Tibial artery (tissue), 4 donors: ENCODE data around the gene RPL32.

Source experiments
- DNase-seq, 2 donors: peaks; one replicate each; pipeline ENCODE4 v3.0.0-alpha.2; 2019
- H3K27ac ChIP-seq, 2 donors: fragments of 200-600 bp; sonication (generic) in 1 of 2; 1 replicate in 1 of 2; 2 replicates in 1 of 2; pipeline ENCODE4 v1.5.1; 2018 to 2019; ENCODE audit warnings: mild to moderate bottlenecking in 1 of 2
- H3K27me3 ChIP-seq, 2 donors: fragments of 200-600 bp; sonication (generic) in 1 of 2; one replicate each; pipeline versions ENCODE4 v1.5.1 to v1.6.0; 2016 to 2019
- H3K36me3 ChIP-seq, 3 donors: fragments of 200-600 bp; sonication (generic) in 2 of 3; one replicate each; pipeline ENCODE4 v1.5.1; 2016 to 2019; ENCODE audit warnings: mild to moderate bottlenecking in 2 of 3
- H3K4me1 ChIP-seq, 4 donors: fragments of 200-600 bp; sonication (generic) in 2 of 4; 1 replicate in 3 of 4; 2 replicates in 1 of 4; pipeline ENCODE4 v1.5.1; 2016 to 2019
- H3K4me3 ChIP-seq, 2 donors: fragments of 200-600 bp; sonication (generic) in 1 of 2; 1 replicate in 1 of 2; 2 replicates in 1 of 2; pipeline ENCODE4 v1.5.1; 2018 to 2019; ENCODE audit warnings: mild to moderate bottlenecking in 2 of 2
- H3K9me3 ChIP-seq, 3 donors: fragments of 200-600 bp; sonication (generic) in 1 of 3; one replicate each; pipeline ENCODE4 v1.5.1; 2016 to 2019
- intact Hi-C: fragments of 100-400 bp; cut with DNase I; formaldehyde crosslinking; loops from one replicate; pipeline ENCODE4 v1.15.0; 2023; ENCODE audit warnings: low total_unique reads
- TF ChIP-seq, protein P1 (sequence below), 2 experiments: fragments of 200-600 bp in 1 of 2; fragments of 450-650 bp in 1 of 2; IDR thresholded peaks; one replicate each; pipeline ENCODE4 v1.5.1; 2017 to 2019; ENCODE audit warnings: antibody characterized with exemption in 2 of 2, mild to moderate bottlenecking in 1 of 2, moderate library complexity in 1 of 2

The RPL32 gene

DNA sequence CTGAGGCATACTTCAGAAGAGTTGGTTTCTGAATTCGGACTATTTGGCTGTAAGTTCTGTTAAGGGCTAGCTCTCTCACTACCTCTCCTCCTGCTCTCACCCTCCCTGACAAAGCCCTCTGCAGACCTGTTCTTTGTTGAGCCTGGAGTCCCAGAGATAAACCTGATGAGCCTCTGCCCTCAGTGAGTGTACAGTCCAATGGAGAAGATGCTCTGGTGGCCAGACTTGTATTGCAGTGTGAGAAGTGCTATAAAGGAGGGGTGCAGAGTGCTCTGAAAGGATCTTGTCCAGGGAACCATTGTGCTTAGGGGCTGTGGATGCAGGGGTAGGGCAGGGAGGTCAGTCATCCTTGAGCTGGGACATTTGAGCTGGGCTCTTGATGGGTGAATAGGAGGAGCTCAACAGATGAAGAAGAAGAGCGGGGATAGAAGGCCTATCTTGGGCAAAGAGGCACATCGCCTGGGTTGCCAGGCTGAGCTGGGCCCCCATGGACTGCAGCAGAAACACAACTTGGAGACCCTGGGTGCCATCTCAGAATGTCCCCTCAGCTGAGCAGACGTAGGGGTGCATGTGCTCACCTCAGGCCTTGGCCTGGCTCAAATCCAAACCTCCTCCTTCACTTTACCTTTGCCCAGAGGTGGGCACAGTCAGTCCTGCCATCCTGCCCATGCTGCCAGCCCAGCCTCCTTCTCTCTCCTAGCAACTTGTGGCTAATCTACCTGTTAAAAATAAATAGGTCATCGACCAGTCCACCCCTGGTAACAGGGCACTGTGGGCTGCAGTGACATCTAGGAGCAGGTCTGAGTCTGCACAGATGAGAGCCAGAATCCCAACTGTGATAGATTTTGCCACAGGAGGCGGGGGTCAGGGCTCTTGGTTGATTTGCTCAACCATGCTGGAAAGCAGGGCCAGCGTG is 41.6 kb downstream of the RPL32 start:
- peaks cover 12 to 22% (median 13%) of the 10 kb centered on the region in 3 donors for H3K36me3 ChIP-seq
- TF ChIP-seq, protein P1, sequence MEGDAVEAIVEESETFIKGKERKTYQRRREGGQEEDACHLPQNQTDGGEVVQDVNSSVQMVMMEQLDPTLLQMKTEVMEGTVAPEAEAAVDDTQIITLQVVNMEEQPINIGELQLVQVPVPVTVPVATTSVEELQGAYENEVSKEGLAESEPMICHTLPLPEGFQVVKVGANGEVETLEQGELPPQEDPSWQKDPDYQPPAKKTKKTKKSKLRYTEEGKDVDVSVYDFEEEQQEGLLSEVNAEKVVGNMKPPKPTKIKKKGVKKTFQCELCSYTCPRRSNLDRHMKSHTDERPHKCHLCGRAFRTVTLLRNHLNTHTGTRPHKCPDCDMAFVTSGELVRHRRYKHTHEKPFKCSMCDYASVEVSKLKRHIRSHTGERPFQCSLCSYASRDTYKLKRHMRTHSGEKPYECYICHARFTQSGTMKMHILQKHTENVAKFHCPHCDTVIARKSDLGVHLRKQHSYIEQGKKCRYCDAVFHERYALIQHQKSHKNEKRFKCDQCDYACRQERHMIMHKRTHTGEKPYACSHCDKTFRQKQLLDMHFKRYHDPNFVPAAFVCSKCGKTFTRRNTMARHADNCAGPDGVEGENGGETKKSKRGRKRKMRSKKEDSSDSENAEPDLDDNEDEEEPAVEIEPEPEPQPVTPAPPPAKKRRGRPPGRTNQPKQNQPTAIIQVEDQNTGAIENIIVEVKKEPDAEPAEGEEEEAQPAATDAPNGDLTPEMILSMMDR (IDR thresholded peaks at IDR 0.05), result no peak
- no peaks in the 10 kb centered on the region for H3K9me3 ChIP-seq
- intact Hi-C loops, result no loop called here
- H3K4me3 ChIP-seq, result no peak overlapping the region
- peaks cover 0 to 27% (median 18%) of the 10 kb centered on the region in 4 donors for H3K4me1 ChIP-seq
- peak overlapping the region in 1 of 2 donors; percentile 87 for H3K27ac ChIP-seq
- no peaks in the 10 kb centered on the region for H3K27me3 ChIP-seq
- DNase-seq, result no peak

DNA sequence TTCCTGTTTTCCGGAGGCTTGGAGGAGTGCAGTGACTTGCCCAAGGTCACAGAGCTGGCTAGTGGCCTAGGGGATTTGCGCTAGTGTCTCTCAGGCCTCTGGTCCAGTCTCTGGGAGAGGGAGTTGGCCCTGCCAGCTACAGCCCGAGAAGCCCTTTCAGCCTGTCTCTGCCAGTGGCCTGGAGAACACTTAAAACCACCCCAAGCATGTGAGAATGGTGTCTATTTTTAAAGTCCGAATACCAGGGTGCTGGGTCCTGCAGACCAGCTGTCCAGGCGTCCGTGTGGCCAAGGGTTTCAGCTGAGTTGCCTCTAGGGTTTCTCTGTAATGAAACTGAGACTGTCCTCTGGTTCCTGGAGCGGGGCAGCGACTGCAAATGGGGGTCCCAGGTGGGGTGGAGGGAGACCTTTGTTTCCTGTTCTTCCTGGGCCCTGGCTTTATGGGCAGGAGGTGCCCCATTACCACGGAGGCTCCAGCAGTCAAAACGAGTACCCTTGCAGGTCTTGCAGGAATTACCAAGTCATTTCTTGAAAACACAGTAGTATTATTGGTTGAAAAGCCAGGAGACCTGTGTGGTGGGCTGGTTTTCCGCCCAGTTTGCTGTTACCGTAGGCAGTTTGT is 42.7 kb downstream of the RPL32 start:
- Histone ChIP-seq H3K4me1 (peaks cover 0 to 27% (median 18%) of the 10 kb centered on the region in 4 donors), H3K27ac (peak overlapping the region; percentile 87 to 90), H3K9me3 (no peaks in the 10 kb centered on the region), H3K27me3 (no peaks in the 10 kb centered on the region), H3K36me3 (peaks cover 4 to 11% (median 5%) of the 10 kb centered on the region in 3 donors), H3K4me3 (no peak overlapping the region)
- no peak for DNase-seq
- intact Hi-C loops, result no loop called here
- TF ChIP-seq, protein P1 (IDR thresholded peaks at IDR 0.05), result no peak

- intact Hi-C loops, result no loop called here
- TF ChIP-seq, protein P1 (IDR thresholded peaks at IDR 0.05), result no peak
- H3K4me1 ChIP-seq, result peaks cover 0 to 27% (median 18%) of the 10 kb centered on the region in 4 donors
- DNase-seq, result no peak
- peak overlapping the region; percentile 87 to 90 for H3K27ac ChIP-seq
- peaks cover 0 to 4% (median 0%) of the 10 kb centered on the region in 3 donors for H3K36me3 ChIP-seq
- no peaks in the 10 kb centered on the region for H3K9me3 ChIP-seq
- no peaks in the 10 kb centered on the region for H3K27me3 ChIP-seq
- peak overlapping the region in 1 of 2 donors; percentile 58 for H3K4me3 ChIP-seq
These were observed 43.3 kb downstream of the RPL32 start for GRCh38 chr3:12797892-12798558.

GRCh38 chr3:12797124-12797891 is 44.1 kb downstream of the RPL32 start:
- Histone ChIP-seq H3K27ac (peak overlapping the region; percentile 87 to 90), H3K4me3 (peak overlapping the region; percentile 58 to 91), H3K27me3 (no peaks in the 10 kb centered on the region), H3K9me3 (no peaks in the 10 kb centered on the region), H3K4me1 (peaks cover 0 to 27% (median 18%) of the 10 kb centered on the region in 4 donors), H3K36me3 (peaks cover 0 to 3% (median 0%) of the 10 kb centered on the region in 3 donors)
- intact Hi-C loops, result no loop called here
- TF ChIP-seq, protein P1 (IDR thresholded peaks at IDR 0.05), result no peak
- DNase-seq, result no peak
